Measurements from ENCODE around the gene SPDYC. TPM values are rescaled to one million over a fixed set of nuclear protein-coding genes. Genes with fewer than 3 reads are reported as not detected.

Gene SPDYC
- total and polyA plus RNA-seq, 2 of the 13 experiments (the other 11 are each of a cell fraction or from before 2014, with no cell fraction given), result 0.15 to 0.33 TPM

DNA sequence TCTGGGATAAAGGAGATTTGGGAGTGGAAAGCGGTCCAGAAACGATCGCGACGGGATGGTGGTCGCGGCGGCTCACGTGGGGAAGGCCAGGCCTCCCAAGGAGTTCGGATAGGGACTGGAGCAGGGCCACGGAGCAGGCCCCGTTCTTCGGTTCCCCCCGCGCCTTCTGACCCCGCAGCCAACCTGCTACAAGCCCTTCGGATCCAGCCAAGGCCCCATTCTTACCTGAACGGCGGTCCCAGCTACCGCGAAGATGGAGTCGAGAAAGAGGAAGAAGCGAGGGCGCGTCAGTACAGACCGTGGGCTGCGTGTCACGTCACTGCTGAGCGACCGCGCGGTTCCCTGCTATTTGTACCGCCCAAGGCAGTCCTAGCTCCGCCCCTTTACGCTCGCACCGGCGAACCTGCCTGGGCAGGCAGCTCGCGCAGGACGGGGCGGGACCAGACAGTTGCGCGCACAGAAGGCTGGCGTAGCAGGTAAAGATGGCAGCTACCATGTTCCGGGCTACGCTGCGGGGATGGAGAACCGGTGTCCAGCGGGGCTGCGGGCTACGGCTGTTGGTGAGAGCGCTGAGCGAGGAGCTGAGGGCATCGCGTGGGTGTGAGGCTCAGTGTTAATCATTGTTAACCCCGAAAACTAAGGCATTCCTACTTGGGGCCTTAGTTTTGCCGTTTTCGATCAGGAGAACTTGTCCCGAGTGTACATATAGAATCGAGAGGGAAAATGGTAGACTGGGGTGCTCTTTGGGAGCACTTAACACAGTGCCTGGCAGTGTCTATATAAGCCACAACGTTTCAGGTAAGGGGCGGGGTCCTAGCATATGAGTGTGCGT, 48.0 kb upstream of the SPDYC start, which contains the start of the genes FAU and MRPL49 (continued):
- TF ChIP-seq, protein P1, sequence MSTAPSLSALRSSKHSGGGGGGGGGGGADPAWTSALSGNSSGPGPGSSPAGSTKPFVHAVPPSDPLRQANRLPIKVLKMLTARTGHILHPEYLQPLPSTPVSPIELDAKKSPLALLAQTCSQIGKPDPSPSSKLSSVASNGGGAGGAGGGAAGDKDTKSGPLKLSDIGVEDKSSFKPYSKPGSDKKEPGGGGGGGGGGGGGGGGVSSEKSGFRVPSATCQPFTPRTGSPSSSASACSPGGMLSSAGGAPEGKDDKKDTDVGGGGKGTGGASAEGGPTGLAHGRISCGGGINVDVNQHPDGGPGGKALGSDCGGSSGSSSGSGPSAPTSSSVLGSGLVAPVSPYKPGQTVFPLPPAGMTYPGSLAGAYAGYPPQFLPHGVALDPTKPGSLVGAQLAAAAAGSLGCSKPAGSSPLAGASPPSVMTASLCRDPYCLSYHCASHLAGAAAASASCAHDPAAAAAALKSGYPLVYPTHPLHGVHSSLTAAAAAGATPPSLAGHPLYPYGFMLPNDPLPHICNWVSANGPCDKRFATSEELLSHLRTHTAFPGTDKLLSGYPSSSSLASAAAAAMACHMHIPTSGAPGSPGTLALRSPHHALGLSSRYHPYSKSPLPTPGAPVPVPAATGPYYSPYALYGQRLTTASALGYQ (CRISPR knock-in tag; IDR thresholded peaks at IDR 0.05), result 0 out of 2 replicates have a peak, but pooled peaks have one; percentile 7
- TF ChIP-seq MIER3 (CRISPR knock-in tag; IDR thresholded peaks at IDR 0.05; ENCODE audit: borderline replicate concordance), result peak; percentile 71; the same call in 1 of the 2 replicates
- TF ChIP-seq SOX6 (IDR thresholded peaks at IDR 0.05), result no peak
- TF ChIP-seq SOX6 (CRISPR knock-in tag; IDR thresholded peaks at IDR 0.05), result peak; percentile 64
- TF ChIP-seq RXRB (CRISPR knock-in tag; IDR thresholded peaks at IDR 0.05; ENCODE audit: borderline replicate concordance), result peak; percentile 44; the same call in 1 of the 2 replicates
- TF ChIP-seq, protein P2, sequence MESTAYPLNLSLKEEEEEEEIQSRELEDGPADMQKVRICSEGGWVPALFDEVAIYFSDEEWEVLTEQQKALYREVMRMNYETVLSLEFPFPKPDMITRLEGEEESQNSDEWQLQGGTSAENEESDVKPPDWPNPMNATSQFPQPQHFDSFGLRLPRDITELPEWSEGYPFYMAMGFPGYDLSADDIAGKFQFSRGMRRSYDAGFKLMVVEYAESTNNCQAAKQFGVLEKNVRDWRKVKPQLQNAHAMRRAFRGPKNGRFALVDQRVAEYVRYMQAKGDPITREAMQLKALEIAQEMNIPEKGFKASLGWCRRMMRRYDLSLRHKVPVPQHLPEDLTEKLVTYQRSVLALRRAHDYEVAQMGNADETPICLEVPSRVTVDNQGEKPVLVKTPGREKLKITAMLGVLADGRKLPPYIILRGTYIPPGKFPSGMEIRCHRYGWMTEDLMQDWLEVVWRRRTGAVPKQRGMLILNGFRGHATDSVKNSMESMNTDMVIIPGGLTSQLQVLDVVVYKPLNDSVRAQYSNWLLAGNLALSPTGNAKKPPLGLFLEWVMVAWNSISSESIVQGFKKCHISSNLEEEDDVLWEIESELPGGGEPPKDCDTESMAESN (CRISPR knock-in tag; conservative IDR thresholded peaks at IDR 0.05), result 0 out of 2 replicates have a peak, but pooled peaks have one; percentile 60
- no peak for TF ChIP-seq TBP (CRISPR knock-in tag; IDR thresholded peaks at IDR 0.05)
- 0 out of 2 replicates have a peak, but pooled peaks have one; percentile 37 for TF ChIP-seq GTF3A (CRISPR knock-in tag; conservative IDR thresholded peaks at IDR 0.05)
- TF ChIP-seq NR1H2 (CRISPR knock-in tag; IDR thresholded peaks at IDR 0.05; ENCODE audit: borderline replicate concordance, low read depth), result 0 out of 2 replicates have a peak, but pooled peaks have one; percentile 5
- TF ChIP-seq FOXA1 (IDR thresholded peaks at IDR 0.05), result no peak
- TF ChIP-seq FOXA1 (CRISPR knock-in tag; IDR thresholded peaks at IDR 0.05), result peak; percentile 22
- peak; percentile 54; the same call in 1 of the 2 replicates for TF ChIP-seq ZNF547 (CRISPR knock-in tag; IDR thresholded peaks at IDR 0.05)
- TF ChIP-seq YEATS4 (CRISPR knock-in tag; IDR thresholded peaks at IDR 0.05; ENCODE audit: borderline replicate concordance), result peak; percentile 70; the same call in 1 of the 2 replicates
- TF ChIP-seq SNAI1 (CRISPR knock-in tag; IDR thresholded peaks at IDR 0.05; ENCODE audit: borderline replicate concordance), result 0 out of 2 replicates have a peak, but pooled peaks have one; percentile 57
- peak; percentile 97 for TF ChIP-seq ATF1 (CRISPR knock-in tag; IDR thresholded peaks at IDR 0.05)
- TF ChIP-seq JDP2 (CRISPR knock-in tag; IDR thresholded peaks at IDR 0.05; ENCODE audit: borderline replicate concordance), result no peak
- TF ChIP-seq SMAD9 (CRISPR knock-in tag; IDR thresholded peaks at IDR 0.05), result peak; percentile 82
- peak; percentile 85; the same call in 1 of the 2 replicates for TF ChIP-seq TARDBP (CRISPR knock-in tag; IDR thresholded peaks at IDR 0.05)
- TF ChIP-seq EED (CRISPR knock-in tag; IDR thresholded peaks at IDR 0.05), result peak; percentile 83; the same call in 1 of the 2 replicates
- TF ChIP-seq ZFP37 (CRISPR knock-in tag; IDR thresholded peaks at IDR 0.05; ENCODE audit: borderline replicate concordance), result peak; percentile 8; the same call in 1 of the 2 replicates
- peak; percentile 55; the same call in 1 of the 2 replicates for TF ChIP-seq SATB2 (CRISPR knock-in tag; IDR thresholded peaks at IDR 0.05)
- TF ChIP-seq, protein P3, sequence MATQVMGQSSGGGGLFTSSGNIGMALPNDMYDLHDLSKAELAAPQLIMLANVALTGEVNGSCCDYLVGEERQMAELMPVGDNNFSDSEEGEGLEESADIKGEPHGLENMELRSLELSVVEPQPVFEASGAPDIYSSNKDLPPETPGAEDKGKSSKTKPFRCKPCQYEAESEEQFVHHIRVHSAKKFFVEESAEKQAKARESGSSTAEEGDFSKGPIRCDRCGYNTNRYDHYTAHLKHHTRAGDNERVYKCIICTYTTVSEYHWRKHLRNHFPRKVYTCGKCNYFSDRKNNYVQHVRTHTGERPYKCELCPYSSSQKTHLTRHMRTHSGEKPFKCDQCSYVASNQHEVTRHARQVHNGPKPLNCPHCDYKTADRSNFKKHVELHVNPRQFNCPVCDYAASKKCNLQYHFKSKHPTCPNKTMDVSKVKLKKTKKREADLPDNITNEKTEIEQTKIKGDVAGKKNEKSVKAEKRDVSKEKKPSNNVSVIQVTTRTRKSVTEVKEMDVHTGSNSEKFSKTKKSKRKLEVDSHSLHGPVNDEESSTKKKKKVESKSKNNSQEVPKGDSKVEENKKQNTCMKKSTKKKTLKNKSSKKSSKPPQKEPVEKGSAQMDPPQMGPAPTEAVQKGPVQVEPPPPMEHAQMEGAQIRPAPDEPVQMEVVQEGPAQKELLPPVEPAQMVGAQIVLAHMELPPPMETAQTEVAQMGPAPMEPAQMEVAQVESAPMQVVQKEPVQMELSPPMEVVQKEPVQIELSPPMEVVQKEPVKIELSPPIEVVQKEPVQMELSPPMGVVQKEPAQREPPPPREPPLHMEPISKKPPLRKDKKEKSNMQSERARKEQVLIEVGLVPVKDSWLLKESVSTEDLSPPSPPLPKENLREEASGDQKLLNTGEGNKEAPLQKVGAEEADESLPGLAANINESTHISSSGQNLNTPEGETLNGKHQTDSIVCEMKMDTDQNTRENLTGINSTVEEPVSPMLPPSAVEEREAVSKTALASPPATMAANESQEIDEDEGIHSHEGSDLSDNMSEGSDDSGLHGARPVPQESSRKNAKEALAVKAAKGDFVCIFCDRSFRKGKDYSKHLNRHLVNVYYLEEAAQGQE (IDR thresholded peaks at IDR 0.05; ENCODE audit: borderline replicate concordance in 1 of 2, low read depth in 1 of 2, low read length in 2 of 2), result no peak; a peak in 1 of 4 replicates
- 0 out of 2 replicates have a peak, but pooled peaks have one; percentile 21 for TF ChIP-seq ZNF274 (CRISPR knock-in tag; IDR thresholded peaks at IDR 0.05)

Data from HepG2 (cell line).